Tibial nerve (tissue), 4 donors: Measurements from ENCODE around the gene FAM222B.

ENCODE experiments used
- EP300 ChIP-seq, 2 donors: sonication (generic); formaldehyde crosslinking; IDR thresholded peaks; one replicate each; pipeline ENCODE4 v1.6.1; 2017; ENCODE audit warnings: antibody characterized with exemption in 2 of 2, mild to moderate bottlenecking in 1 of 2
- TF ChIP-seq, protein P1 (sequence below), 5 experiments: fragments of 200-600 bp in 3 of 5; fragments of 450-650 bp in 2 of 5; sonication (generic) in 3 of 5; IDR thresholded peaks; one replicate each; pipeline ENCODE4 v1.5.1; 2016 to 2019; ENCODE audit warnings: antibody characterized with exemption in 5 of 5, mild to moderate bottlenecking in 3 of 5, moderate library complexity in 2 of 5

GRCh38 chr17:28819582-28819981 is 23.0 kb downstream of the FAM222B start:
- TF ChIP-seq, protein P1, sequence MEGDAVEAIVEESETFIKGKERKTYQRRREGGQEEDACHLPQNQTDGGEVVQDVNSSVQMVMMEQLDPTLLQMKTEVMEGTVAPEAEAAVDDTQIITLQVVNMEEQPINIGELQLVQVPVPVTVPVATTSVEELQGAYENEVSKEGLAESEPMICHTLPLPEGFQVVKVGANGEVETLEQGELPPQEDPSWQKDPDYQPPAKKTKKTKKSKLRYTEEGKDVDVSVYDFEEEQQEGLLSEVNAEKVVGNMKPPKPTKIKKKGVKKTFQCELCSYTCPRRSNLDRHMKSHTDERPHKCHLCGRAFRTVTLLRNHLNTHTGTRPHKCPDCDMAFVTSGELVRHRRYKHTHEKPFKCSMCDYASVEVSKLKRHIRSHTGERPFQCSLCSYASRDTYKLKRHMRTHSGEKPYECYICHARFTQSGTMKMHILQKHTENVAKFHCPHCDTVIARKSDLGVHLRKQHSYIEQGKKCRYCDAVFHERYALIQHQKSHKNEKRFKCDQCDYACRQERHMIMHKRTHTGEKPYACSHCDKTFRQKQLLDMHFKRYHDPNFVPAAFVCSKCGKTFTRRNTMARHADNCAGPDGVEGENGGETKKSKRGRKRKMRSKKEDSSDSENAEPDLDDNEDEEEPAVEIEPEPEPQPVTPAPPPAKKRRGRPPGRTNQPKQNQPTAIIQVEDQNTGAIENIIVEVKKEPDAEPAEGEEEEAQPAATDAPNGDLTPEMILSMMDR (IDR thresholded peaks at IDR 0.05): no peak
- TF ChIP-seq EP300 (IDR thresholded peaks at IDR 0.05): no peak
